AG04449 (cell line): ENCODE results near the gene EPN3.

Experiments used
- CTCF ChIA-PET: fragments of 350-600 bp; formaldehyde crosslinking; extraction: SDS; loops from one replicate; lab custom pipeline; 2021; ENCODE audit warnings: antibody characterized with exemption; lab: Yijun Ruan, JAX
- POLR2A ChIA-PET: fragments of 400-600, 350-600 bp; formaldehyde crosslinking; extraction: SDS; loops from one replicate; lab custom pipeline; 2020; ENCODE audit warnings: antibody characterized with exemption, inconsistent platforms; lab: Yijun Ruan, JAX
- DNase-seq: peaks from one replicate; pipeline ENCODE4 v3.0.0-alpha.2; 2010; ENCODE audit warnings: low read depth, low spot score
- H3K4me3 ChIP-seq: 2 replicates; pipeline ENCODE4 v1.5.1; 2011; ENCODE audit warnings: low read depth, mild to moderate bottlenecking, control low read depth, low read length
- CTCF ChIP-seq: IDR thresholded peaks from one replicate; pipeline ENCODE4 v1.5.1; 2011; ENCODE audit warnings: mild to moderate bottlenecking, moderate library complexity, low read length, control low read depth, inconsistent platforms; ENCODE audit not compliant: insufficient read depth; ENCODE audit errors: missing control alignments

The EPN3 gene

GRCh38 chr17:50524838-50525237 is 7.7 kb upstream of the EPN3 start:
- CTCF ChIA-PET: interaction anchor here (1.1 to 1.5 kb wide), 2 partner anchors 9 to 22 kb away, joined by 3 to 4 read pairs; partner anchors contain the start of gene SPATA20
- POLR2A ChIA-PET: interaction anchor here (0.7 kb wide), 1 partner anchor 127 kb away, joined by 3 read pairs; no protein-coding TSS in a partner anchor
- TF ChIP-seq CTCF: no peak
- no peak for DNase-seq
- no peak overlapping the region for H3K4me3 ChIP-seq

- H3K4me3 ChIP-seq: no peak overlapping the region
- POLR2A ChIA-PET: no interaction called here
- CTCF ChIA-PET: interaction anchor here (1.3 to 1.6 kb wide), 4 partner anchors 9 to 44 kb away, joined by 3 to 4 read pairs (median 3); partner anchors contain the start of gene SPATA20
- no peak for DNase-seq
- TF ChIP-seq CTCF: no peak
Observed at GRCh38 chr17:50527155-50527762, 5.3 kb upstream of the EPN3 start.

GRCh38 chr17:50527949-50528474 is 4.5 kb upstream of the EPN3 start:
- H3K4me3 ChIP-seq: no peak overlapping the region
- no peak for DNase-seq
- ChIA-PET CTCF (interaction anchor here (1.3 to 1.6 kb wide), 4 partner anchors 9 to 45 kb away, joined by 3 to 4 read pairs (median 3); partner anchors contain the start of gene SPATA20), POLR2A (no interaction called here)
- no peak for TF ChIP-seq CTCF

DNA sequence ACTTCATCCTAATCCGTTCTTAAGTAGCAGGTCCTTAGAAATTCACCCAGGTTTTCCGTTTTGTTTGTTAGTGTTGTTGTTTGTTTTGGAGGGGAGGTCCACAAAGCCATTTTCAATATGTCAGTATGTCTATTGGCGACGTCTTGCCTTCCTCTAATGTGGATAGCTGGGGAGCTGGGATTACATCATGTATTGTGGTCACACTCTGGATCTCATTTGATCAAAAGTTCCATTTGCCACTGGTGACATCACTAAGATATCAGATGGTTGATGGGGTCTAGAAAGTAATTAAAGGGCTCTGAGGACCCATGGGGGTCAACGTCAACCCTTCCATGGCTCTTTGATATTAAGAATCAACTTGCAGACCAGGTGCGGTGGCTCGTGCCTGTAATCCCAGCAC is 2.7 kb upstream of the EPN3 start:
- CTCF ChIA-PET: interaction anchor here (0.8 kb wide), 1 partner anchor 47 kb away, joined by 3 read pairs; no protein-coding TSS in a partner anchor
- DNase-seq: no peak
- TF ChIP-seq CTCF: no peak
- H3K4me3 ChIP-seq: no peak overlapping the region
- POLR2A ChIA-PET: no interaction called here

- CTCF ChIA-PET: interaction anchor here (1.0 to 2.0 kb wide), 6 partner anchors 10 to 49 kb away, joined by 3 to 6 read pairs (median 4); partner anchors contain the start of gene SPATA20
- POLR2A ChIA-PET: interaction anchor here (1.9 kb wide), 1 partner anchor 10 kb away, joined by 4 read pairs; no protein-coding TSS in a partner anchor
- TF ChIP-seq CTCF: no peak
- no peak overlapping the region for H3K4me3 ChIP-seq
- no peak for DNase-seq
Observed at GRCh38 chr17:50531428-50532025, 1.0 kb upstream of the EPN3 start.

DNA sequence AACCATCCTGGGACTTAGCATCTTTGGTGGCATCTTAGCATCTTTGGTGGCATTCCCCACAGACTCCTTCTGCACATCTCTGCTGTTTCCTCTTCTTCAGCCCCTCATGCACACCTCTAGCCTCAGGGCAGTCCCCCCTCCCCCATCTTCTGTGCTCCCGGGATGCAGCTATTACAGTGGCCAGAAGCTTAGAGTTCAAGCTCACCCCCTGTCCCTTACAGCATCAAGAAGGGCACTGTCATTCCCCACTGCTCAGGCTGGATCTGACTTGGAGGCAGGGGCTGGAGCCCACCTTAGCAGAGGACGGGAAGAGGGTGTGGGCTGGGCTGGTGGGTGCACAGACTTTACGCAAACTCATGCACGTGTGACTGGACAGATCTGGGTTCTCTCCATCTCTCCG is 650 bp downstream of the EPN3 start:
- H3K4me3 ChIP-seq: no peak overlapping the region
- ChIA-PET POLR2A (interaction anchor here (1.9 kb wide), 1 partner anchor 9 kb away, joined by 4 read pairs; no protein-coding TSS in a partner anchor), CTCF (interaction anchor here (0.8 to 2.0 kb wide), 5 partner anchors 8 to 161 kb away, joined by 3 to 6 read pairs (median 3); no protein-coding TSS in a partner anchor)
- no peak for TF ChIP-seq CTCF
- DNase-seq: no peak
